SK-N-SH (cell line): Measurements from ENCODE around the gene LYRM7. TPM values are rescaled to one million over a fixed set of nuclear protein-coding genes. Genes with fewer than 3 reads are reported as not detected.

ENCODE experiments used
- CTCF ChIA-PET: fragments of 300-600, 350-600 bp; formaldehyde crosslinking; extraction: SDS; loops from one replicate; lab custom pipeline; 2021; lab: Yijun Ruan, JAX
- POLR2A ChIA-PET: fragments of 350-600 bp; sonication (Branson Sonifier 250); formaldehyde crosslinking; extraction: SDS; loops from one replicate; lab custom pipeline; 2020; ENCODE audit warnings: antibody characterized with exemption, inconsistent platforms; lab: Yijun Ruan, JAX
- DNase-seq: peaks from one replicate; pipeline ENCODE4 v3.0.0; 2012
- H2AFZ ChIP-seq: fragments of 200-600 bp; sonication (generic); 2 replicates; pipeline ENCODE4 v1.8.1; 2016; ENCODE audit warnings: antibody characterized with exemption, mild to moderate bottlenecking, low read depth
- H3F3A ChIP-seq: fragments of 200-600 bp; sonication (generic); replicated peaks from 2 replicates; pipeline ENCODE3; 2016; ENCODE audit warnings: antibody characterized with exemption, mild to moderate bottlenecking; ENCODE audit not compliant: insufficient read depth
- H3K27ac ChIP-seq, 2 experiments: fragments of 200-500 bp in 1 of 2; fragments of 200-600 bp in 1 of 2; sonication (Bioruptor generic) in 1 of 2; sonication (generic), shearing (Covaris generic) in 1 of 2; 2 replicates each; pipeline versions ENCODE4 v1.5.1 to v1.6.1; 2014 to 2016; ENCODE audit warnings: low read depth in 2 of 2, inconsistent platforms in 1 of 2, low read length in 1 of 2, mild to moderate bottlenecking in 1 of 2, mixed read lengths in 1 of 2
- H3K27me3 ChIP-seq: fragments of 200-600 bp; sonication (generic), shearing (Covaris generic); 2 replicates; pipeline ENCODE4 v1.6.1; 2016; ENCODE audit warnings: mixed run types; ENCODE audit not compliant: insufficient read depth
- H3K36me3 ChIP-seq, 2 experiments: fragments of 200-500 bp in 1 of 2; fragments of 200-600 bp in 1 of 2; sonication (Bioruptor generic) in 1 of 2; sonication (generic) in 1 of 2; replicated peaks in 1 of 2; 2 replicates each; pipeline versions ENCODE3 to v1.5.1; 2014 to 2016; ENCODE audit warnings: low read length in 1 of 2, mild to moderate bottlenecking in 1 of 2; ENCODE audit not compliant: insufficient read depth in 2 of 2, control insufficient read depth in 1 of 2
- H3K4me1 ChIP-seq, 2 experiments: fragments of 200-500 bp in 1 of 2; fragments of 200-600 bp in 1 of 2; sonication (Bioruptor generic) in 1 of 2; sonication (generic), shearing (Covaris generic) in 1 of 2; 2 replicates each; pipeline versions ENCODE4 v1.5.1 to v1.6.1; 2014 to 2016; ENCODE audit warnings: low read depth in 1 of 2, low read length in 1 of 2, mixed run types in 1 of 2; ENCODE audit not compliant: insufficient read depth in 2 of 2, control insufficient read depth in 1 of 2
- H3K4me2 ChIP-seq: fragments of 200-600 bp; sonication (generic), shearing (Covaris generic); 2 replicates; pipeline ENCODE4 v1.6.1; 2017; ENCODE audit warnings: mixed run types
- H3K4me3 ChIP-seq, 2 experiments: fragments of 200-500 bp in 1 of 2; fragments of 200-600 bp in 1 of 2; sonication (Bioruptor generic) in 1 of 2; sonication (generic), shearing (Covaris generic) in 1 of 2; 2 replicates each; pipeline versions ENCODE4 v1.5.1 to v1.8.1; 2014 to 2016; ENCODE audit warnings: low read depth in 2 of 2, inconsistent platforms in 1 of 2, low read length in 1 of 2, mild to moderate bottlenecking in 1 of 2, mixed read lengths in 1 of 2, moderate library complexity in 1 of 2
- H3K79me2 ChIP-seq: fragments of 200-600 bp; sonication (generic); 2 replicates; pipeline ENCODE4 v1.8.1; 2017; ENCODE audit warnings: mild to moderate bottlenecking; ENCODE audit not compliant: insufficient read depth
- H3K9ac ChIP-seq: fragments of 200-600 bp; sonication (generic); 2 replicates; pipeline ENCODE4 v1.6.1; 2017; ENCODE audit warnings: mixed run types
- H3K9me2 ChIP-seq: fragments of 200-600 bp; sonication (generic); 2 replicates; pipeline ENCODE4 v1.6.1; 2017; ENCODE audit warnings: mixed run types
- H3K9me3 ChIP-seq: fragments of 200-600 bp; sonication (generic); 2 replicates; pipeline ENCODE4 v1.6.1; 2017; ENCODE audit warnings: mixed run types, mild to moderate bottlenecking, moderate library complexity
- H4K20me1 ChIP-seq: fragments of 200-600 bp; sonication (generic); 2 replicates; pipeline ENCODE4 v1.6.1; 2017; ENCODE audit warnings: mild to moderate bottlenecking, mixed run types; ENCODE audit not compliant: insufficient read depth
- ELF1 ChIP-seq: IDR thresholded peaks from 2 replicates; pipeline ENCODE4 v1.4.0; 2012
- EP300 ChIP-seq, 2 experiments: IDR thresholded peaks; 2 replicates each; pipeline versions ENCODE4 v1.4.0 to v1.6.1; 2012; ENCODE audit warnings: borderline replicate concordance in 1 of 2, low read depth in 1 of 2, low read length in 1 of 2
- FOSL2 ChIP-seq: IDR thresholded peaks from 2 replicates; pipeline ENCODE4 v1.4.0; 2012; ENCODE audit warnings: low read depth, mild to moderate bottlenecking, moderate library complexity, borderline replicate concordance
- FOXJ3 ChIP-seq: sonication (generic); formaldehyde crosslinking; IDR thresholded peaks from 2 replicates; pipeline ENCODE4 v1.5.1; 2020; ENCODE audit warnings: mild to moderate bottlenecking, missing genetic modification reagents
- FOXM1 ChIP-seq: IDR thresholded peaks from 2 replicates; pipeline ENCODE4 v1.4.0; 2012; ENCODE audit warnings: low read depth, mild to moderate bottlenecking
- IRF3 ChIP-seq: fragments of 150-350 bp; IDR thresholded peaks from 2 replicates; pipeline ENCODE4 v1.6.1; 2016; ENCODE audit warnings: mild to moderate bottlenecking, low read depth, low read length
- NRF1 ChIP-seq: IDR thresholded peaks from 2 replicates; pipeline ENCODE4 v1.6.1; 2012; ENCODE audit warnings: low read depth, mild to moderate bottlenecking, low read length
- PBX3 ChIP-seq: IDR thresholded peaks from 2 replicates; pipeline ENCODE4; 2012
- RAD21 ChIP-seq: IDR thresholded peaks from 2 replicates; pipeline ENCODE4 v1.6.1; 2012; ENCODE audit warnings: mild to moderate bottlenecking, low read length
- RCOR1 ChIP-seq: fragments of 150-350 bp; IDR thresholded peaks from 2 replicates; pipeline ENCODE4 v1.6.1; 2017; ENCODE audit warnings: antibody characterized with exemption, low read length
- REST ChIP-seq: IDR thresholded peaks from 2 replicates; pipeline ENCODE4 v1.6.1; 2012; ENCODE audit warnings: mild to moderate bottlenecking, low read depth, low read length, moderate library complexity
- RFX5 ChIP-seq: IDR thresholded peaks from 2 replicates; pipeline ENCODE4 v1.6.1; 2012; ENCODE audit warnings: mild to moderate bottlenecking, improper control_type of control experiment, low read length
- RXRA ChIP-seq: IDR thresholded peaks from 2 replicates; pipeline ENCODE4 v1.4.0; 2012; ENCODE audit warnings: low read depth, mild to moderate bottlenecking, borderline replicate concordance
- TAF1 ChIP-seq: IDR thresholded peaks from 2 replicates; pipeline ENCODE4 v1.6.1; 2012; ENCODE audit warnings: low read depth, mild to moderate bottlenecking, low read length, moderate library complexity, borderline replicate concordance
- TCF12 ChIP-seq: IDR thresholded peaks from 2 replicates; pipeline ENCODE4 v1.4.0; 2012
- USF2 ChIP-seq: fragments of 150-350 bp; IDR thresholded peaks from 2 replicates; pipeline ENCODE4 v1.6.1; 2017; ENCODE audit warnings: antibody characterized with exemption, low read length, low read depth, borderline replicate concordance
- ZBTB33 ChIP-seq: IDR thresholded peaks from 2 replicates; pipeline ENCODE4 v1.4.0; 2012; ENCODE audit warnings: low read depth, borderline replicate concordance
- polyA plus RNA-seq, 3 experiments: library from polyadenylated mRNA; depleted of rRNA; stranded (reverse); fragments of >200 nt; gene quantifications; 2 replicates each; pipeline ENCODE4 v1.2.3, GENCODE V29; 2012

LYRM7 gene
- polyA plus RNA-seq, 1 of the 3 experiments (the other 2 are of a cell fraction), result 1.4 TPM

- peaks cover 14% of the 10 kb centered on the region for H3F3A ChIP-seq
- H3K79me2 ChIP-seq, result no peaks in the 10 kb centered on the region
- H3K4me2 ChIP-seq, result no peak overlapping the region
- H3K4me3 ChIP-seq, result no peak overlapping the region
- H4K20me1 ChIP-seq, result no peaks in the 10 kb centered on the region
- TF ChIP-seq FOSL2, result peak; percentile 67; the same call in 1 of the 2 replicates
- 0 out of 2 replicates have a peak, but pooled peaks have one; percentile 15 for TF ChIP-seq RXRA
- no peak for TF ChIP-seq ELF1
- TF ChIP-seq TCF12, result no peak
- TF ChIP-seq RCOR1, result no peak
- no peak for TF ChIP-seq TAF1
- no peak for TF ChIP-seq EP300 (IDR thresholded peaks at IDR 0.05; ENCODE audit: borderline replicate concordance in 1 of 2, low read depth in 1 of 2, low read length in 1 of 2)
- no peak for TF ChIP-seq REST
- TF ChIP-seq USF2, result no peak
- no peaks in the 10 kb centered on the region for H3K9me2 ChIP-seq
- no peaks in the 10 kb centered on the region for H3K27me3 ChIP-seq
- H3K4me1 ChIP-seq, result peaks cover 0 to 11% of the 10 kb centered on the region in 2 experiments; a peak in 2 of 4 replicates
- DNase-seq, result no peak
- H3K27ac ChIP-seq, result peak overlapping the region in 1 of 2 experiments; percentile 19; a peak in 1 of 4 replicates
- no peaks in the 10 kb centered on the region for H3K9me3 ChIP-seq
- CTCF ChIA-PET, result interaction anchor here (0.9 kb wide), 1 partner anchor 56 kb away, joined by 3 read pairs; the partner anchor contains the start of gene HINT1
- POLR2A ChIA-PET, result no interaction called here
- no peaks in the 10 kb centered on the region for H3K36me3 ChIP-seq
- H3K9ac ChIP-seq, result no peak overlapping the region
- H2AFZ ChIP-seq, result peak overlapping the region; percentile 40; the same call in 1 of the 2 replicates
Measured at GRCh38 chr5:131221888-131222287, 51.1 kb downstream of the LYRM7 start.

GRCh38 chr5:131222731-131223130 is 52.0 kb downstream of the LYRM7 start:
- peaks cover 0 to 11% of the 10 kb centered on the region in 2 experiments; a peak in 2 of 4 replicates for H3K4me1 ChIP-seq
- H2AFZ ChIP-seq, result peak overlapping the region; percentile 40; the same call in 1 of the 2 replicates
- no peaks in the 10 kb centered on the region for H4K20me1 ChIP-seq
- H3K9me2 ChIP-seq, result no peaks in the 10 kb centered on the region
- no peaks in the 10 kb centered on the region for H3K36me3 ChIP-seq
- POLR2A ChIA-PET, result no interaction called here
- DNase-seq, result no peak
- no peak overlapping the region for H3K27ac ChIP-seq
- H3K9ac ChIP-seq, result no peak overlapping the region
- no peak overlapping the region for H3K4me2 ChIP-seq
- TF ChIP-seq ZBTB33 (no peak), ELF1 (no peak), RAD21 (no peak), PBX3 (no peak), USF2 (no peak), RFX5 (no peak), IRF3 (no peak), RCOR1 (no peak), NRF1 (no peak), FOXM1 (no peak), FOXJ3 (CRISPR knock-in tag) (no peak)
- TF ChIP-seq, all 33 proteins: peak for 0
- CTCF ChIA-PET, result no interaction called here
- Histone ChIP-seq H3K79me2 (no peaks in the 10 kb centered on the region), H3F3A (peaks cover 14% of the 10 kb centered on the region), H3K4me3 (no peak overlapping the region), H3K27me3 (no peaks in the 10 kb centered on the region), H3K9me3 (no peaks in the 10 kb centered on the region)
